Omental fat pad (tissue), 4 donors: ENCODE measurements around the gene NR2C2. TPM values are rescaled to one million over a fixed set of nuclear protein-coding genes. Genes with fewer than 3 reads are reported as not detected.

Source experiments
- ATAC-seq: fragments of 150-250 bp; one replicate; pipeline ENCODE4 v1.9.1; 2016; ENCODE audit warnings: mild to moderate bottlenecking, moderate library complexity; ENCODE audit not compliant: low FRiP score
- DNase-seq: peaks from one replicate; pipeline ENCODE4 v3.0.0-alpha.2; 2019; ENCODE audit warnings: low spot score
- CTCF ChIP-seq, 3 donors: fragments of 450-650 bp; IDR thresholded peaks; one replicate each; pipeline ENCODE4 v1.5.1; 2016 to 2017; ENCODE audit warnings: antibody characterized with exemption in 3 of 3, mild to moderate bottlenecking in 3 of 3, moderate library complexity in 2 of 3
- total RNA-seq, 4 donors: library from RNA; depleted of rRNA; stranded (reverse); fragments of >200 nt; gene quantifications; one replicate each; pipeline ENCODE4 v1.1.0, GENCODE V29; 2016

The NR2C2 gene
- total RNA-seq, 4 donors from 2014 or later, result 25.8 to 45.1 (median 37.8) TPM

DNA sequence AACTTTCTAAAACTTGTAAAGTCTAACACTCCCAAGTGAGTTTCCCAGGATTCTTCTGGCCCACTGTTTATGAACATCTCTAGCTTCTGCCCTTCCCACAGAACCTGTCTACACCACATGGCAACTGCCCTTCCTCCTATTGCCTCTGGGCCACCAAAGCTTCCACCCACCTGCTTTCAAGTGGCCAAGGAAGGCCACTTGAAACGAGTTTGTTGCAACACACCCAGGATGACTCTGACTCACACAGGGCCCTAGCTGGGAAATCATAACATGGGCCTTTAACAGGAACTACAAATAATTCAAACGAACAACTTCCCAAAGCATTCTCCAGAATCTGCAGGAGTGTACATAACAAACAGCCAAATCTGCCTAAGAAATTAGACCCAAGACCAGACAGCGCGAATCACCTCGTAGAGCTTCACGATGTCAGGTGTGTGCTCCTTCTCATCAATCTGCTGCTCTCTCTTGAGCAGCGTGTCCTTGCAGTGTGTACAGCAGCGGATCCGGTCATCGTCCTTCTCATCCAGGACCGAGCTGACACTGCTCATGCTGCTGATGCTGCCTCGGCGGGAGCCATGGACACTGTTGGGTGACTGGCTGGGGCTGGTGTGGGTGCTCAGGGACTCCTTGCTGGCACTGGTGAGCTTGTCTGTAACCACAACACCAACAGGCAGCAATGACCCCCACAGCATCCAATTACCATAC, 134.7 kb downstream of the NR2C2 start:
- no peak for ATAC-seq
- DNase-seq, result no peak
- no peak for TF ChIP-seq CTCF (IDR thresholded peaks at IDR 0.05)

DNA sequence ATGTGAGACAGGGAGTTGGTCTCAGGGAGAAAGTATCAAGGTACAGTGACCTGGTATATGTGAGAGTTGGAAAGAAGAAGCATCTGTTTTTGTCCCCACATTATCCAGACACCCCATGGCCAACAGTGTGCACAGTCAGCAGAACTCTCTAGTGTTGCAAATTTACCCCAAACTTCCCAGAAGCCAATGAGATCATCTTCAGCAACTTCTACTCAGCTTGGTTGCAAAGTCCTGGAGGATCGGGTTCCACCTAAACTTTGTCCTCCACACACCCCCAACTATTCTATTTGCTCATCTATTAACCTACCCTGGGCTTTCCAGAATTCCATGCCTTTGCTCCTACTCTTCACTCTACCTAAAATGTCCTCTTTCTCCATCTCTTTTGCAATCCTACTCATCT, 135.9 kb downstream of the NR2C2 start:
- DNase-seq (no peak), ATAC-seq (no peak)
- no peak for TF ChIP-seq CTCF (IDR thresholded peaks at IDR 0.05)

DNA sequence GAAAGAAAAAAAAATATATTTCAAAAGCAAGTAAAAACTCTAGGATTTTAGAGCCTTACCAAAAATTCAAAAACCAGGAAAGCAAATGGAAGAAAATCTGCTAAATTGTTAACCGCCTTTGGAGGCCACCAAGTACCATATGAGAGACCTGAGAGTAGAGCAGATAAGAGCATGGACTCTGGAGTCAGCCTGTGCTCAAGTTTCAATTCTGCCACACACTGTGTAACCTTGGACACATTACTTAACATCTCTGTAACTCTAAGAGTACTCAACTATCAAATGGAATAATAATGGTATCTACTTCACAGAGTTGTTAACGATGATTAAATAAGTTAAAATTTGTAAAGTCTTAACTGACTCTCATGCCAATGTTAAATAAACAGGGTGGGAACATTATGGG, 138.9 kb downstream of the NR2C2 start:
- ATAC-seq (no peak), DNase-seq (no peak)
- TF ChIP-seq CTCF (IDR thresholded peaks at IDR 0.05), result no peak

DNA sequence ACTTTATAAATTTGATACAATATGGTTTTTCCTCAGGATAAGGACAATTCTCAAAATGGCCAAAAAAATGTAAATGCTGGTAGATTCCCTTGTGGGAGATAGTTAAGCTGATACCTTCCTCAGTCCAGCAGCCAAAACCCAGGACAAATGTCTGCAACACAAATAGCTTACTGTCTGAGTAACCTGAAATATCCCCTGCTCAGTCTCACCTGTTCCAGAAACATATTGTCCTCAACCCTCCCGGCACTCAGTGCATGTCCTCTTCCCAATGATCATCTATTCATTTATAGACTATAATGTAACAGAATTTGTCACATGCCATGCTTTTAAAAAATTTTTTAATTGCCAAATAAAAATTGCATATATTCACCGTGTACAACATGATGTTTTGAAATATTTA, 139.3 kb downstream of the NR2C2 start:
- DNase-seq (no peak), ATAC-seq (no peak)
- no peak for TF ChIP-seq CTCF (IDR thresholded peaks at IDR 0.05)

- TF ChIP-seq CTCF (IDR thresholded peaks at IDR 0.05), result no peak
- no peak for DNase-seq
- no peak for ATAC-seq
These were observed 141.8 kb downstream of the NR2C2 start for GRCh38 chr3:15089201-15089600.

DNA sequence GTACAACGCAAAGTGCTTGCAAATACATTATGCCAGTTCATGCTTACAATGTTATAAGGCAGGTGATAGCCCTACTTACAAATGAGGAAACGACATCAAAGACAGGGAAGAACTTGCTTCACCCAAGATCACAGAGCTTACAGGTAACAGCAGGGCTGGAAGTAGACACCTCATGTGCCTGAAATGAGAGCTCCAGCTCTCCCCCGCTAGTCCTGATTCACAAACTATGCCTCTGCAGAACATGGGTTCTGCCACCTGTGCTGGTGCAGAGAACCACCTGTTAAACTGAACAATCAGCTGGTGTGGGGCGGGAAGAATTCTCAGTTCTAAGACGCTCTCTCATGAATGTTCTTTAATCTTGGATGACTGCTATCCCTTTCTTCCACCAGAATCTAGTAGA, 144.2 kb downstream of the NR2C2 start:
- no peak for ATAC-seq
- DNase-seq, result no peak
- TF ChIP-seq CTCF (IDR thresholded peaks at IDR 0.05), result no peak

DNA sequence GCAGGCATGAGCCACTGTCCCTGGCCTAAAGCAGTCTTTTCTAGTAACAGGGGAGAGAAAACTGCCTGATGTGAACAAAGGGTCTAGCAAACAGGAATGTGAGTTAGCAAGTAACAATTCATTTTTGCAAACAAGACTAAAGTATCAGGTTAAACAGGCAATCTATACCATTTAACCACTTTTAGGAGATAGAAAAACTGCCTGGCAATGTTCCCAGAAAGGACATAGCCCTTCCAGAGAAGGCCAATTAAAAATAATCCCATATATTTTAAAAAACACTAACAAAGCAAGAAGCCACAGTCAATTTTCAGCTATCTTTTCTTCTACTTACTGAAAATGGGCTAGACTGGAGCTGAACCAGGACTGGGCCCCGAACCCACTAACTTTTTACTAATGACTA, 145.3 kb downstream of the NR2C2 start:
- DNase-seq (no peak), ATAC-seq (no peak)
- TF ChIP-seq CTCF (IDR thresholded peaks at IDR 0.05), result no peak
